ENCODE data around the gene IL17RC.

DNA sequence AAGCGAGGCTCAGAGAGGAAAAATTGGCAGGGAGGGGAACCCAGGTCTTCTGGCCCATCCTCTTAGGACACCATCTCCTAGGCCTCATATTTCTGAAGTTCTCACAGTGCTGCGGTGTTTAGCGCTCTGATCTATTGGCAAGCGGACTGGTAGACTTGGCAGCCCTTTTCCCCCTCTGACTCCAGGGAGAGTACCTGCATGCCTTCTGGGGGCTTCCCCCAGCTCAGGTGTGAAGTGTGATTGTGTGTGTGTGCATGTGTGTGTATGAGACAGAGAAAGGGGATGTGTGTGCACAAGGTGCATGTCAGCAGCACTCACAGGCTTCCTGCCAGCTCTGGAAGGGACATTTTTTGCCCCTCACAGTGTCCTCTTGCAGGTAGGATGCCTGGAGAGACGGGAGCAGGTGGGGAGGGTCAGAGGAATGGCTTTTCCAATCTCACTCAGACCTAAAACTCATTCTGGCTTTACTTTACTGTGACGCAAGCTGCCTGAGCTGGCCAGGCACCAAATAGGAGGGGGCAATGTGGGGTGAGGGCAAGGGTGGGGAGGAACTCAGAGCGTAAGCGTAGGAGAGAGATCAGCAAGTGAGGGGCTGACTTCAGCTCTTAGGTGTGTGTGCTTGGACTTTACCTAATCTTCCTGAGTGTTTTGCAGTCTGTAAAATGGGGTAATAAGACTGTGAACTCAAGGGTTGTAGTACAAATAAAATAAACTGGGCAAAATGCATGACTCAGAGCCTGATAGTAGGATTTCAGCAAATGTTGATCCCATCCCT lies 18.2 kb upstream of the IL17RC start:
- TF ChIP-seq, protein P1, sequence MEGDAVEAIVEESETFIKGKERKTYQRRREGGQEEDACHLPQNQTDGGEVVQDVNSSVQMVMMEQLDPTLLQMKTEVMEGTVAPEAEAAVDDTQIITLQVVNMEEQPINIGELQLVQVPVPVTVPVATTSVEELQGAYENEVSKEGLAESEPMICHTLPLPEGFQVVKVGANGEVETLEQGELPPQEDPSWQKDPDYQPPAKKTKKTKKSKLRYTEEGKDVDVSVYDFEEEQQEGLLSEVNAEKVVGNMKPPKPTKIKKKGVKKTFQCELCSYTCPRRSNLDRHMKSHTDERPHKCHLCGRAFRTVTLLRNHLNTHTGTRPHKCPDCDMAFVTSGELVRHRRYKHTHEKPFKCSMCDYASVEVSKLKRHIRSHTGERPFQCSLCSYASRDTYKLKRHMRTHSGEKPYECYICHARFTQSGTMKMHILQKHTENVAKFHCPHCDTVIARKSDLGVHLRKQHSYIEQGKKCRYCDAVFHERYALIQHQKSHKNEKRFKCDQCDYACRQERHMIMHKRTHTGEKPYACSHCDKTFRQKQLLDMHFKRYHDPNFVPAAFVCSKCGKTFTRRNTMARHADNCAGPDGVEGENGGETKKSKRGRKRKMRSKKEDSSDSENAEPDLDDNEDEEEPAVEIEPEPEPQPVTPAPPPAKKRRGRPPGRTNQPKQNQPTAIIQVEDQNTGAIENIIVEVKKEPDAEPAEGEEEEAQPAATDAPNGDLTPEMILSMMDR (IDR thresholded peaks at IDR 0.05; ENCODE audit: low read length): no peak
- no peak for TF ChIP-seq EZH2 (IDR thresholded peaks at IDR 0.05; ENCODE audit: borderline replicate concordance, low read length)
